Nephron progenitor cell (in vitro differentiated cells): Measurements from ENCODE around the gene ZFAND2B.
A peak's percentile ranks its signal among the peaks of the same experiment; 100 is the strongest.

Source experiments
- DNase-seq: peaks from one replicate; pipeline ENCODE4 v3.0.0; 2021
- H3K27ac Mint-ChIP-seq: 2 replicates; pipeline ENCODE4 v1.8.0; 2021; ENCODE audit warnings: mild to moderate bottlenecking, moderate library complexity, mixed read lengths
- H3K27me3 Mint-ChIP-seq: 2 replicates; pipeline ENCODE4 v1.8.0; 2021; ENCODE audit warnings: mild to moderate bottlenecking, low read depth, mixed read lengths; ENCODE audit not compliant: poor library complexity
- H3K36me3 Mint-ChIP-seq: 2 replicates; pipeline ENCODE4 v1.8.0; 2021; ENCODE audit warnings: low read depth, mixed read lengths
- H3K4me1 Mint-ChIP-seq: 2 replicates; pipeline ENCODE4 v1.8.0; 2021; ENCODE audit warnings: mixed read lengths
- H3K4me3 Mint-ChIP-seq: 2 replicates; pipeline ENCODE4 v1.8.0; 2021; ENCODE audit warnings: mild to moderate bottlenecking, moderate library complexity, mixed read lengths
- H3K9me3 Mint-ChIP-seq: 2 replicates; pipeline ENCODE4 v1.8.0; 2021; ENCODE audit warnings: mild to moderate bottlenecking, moderate library complexity, mixed read lengths
- TF ChIP-seq, protein P1 (sequence below): fragments of 200-600 bp; sonication (generic); IDR thresholded peaks from 2 replicates; pipeline ENCODE4 v1.5.0; 2021; ENCODE audit warnings: antibody characterized with exemption

ZFAND2B gene

DNA sequence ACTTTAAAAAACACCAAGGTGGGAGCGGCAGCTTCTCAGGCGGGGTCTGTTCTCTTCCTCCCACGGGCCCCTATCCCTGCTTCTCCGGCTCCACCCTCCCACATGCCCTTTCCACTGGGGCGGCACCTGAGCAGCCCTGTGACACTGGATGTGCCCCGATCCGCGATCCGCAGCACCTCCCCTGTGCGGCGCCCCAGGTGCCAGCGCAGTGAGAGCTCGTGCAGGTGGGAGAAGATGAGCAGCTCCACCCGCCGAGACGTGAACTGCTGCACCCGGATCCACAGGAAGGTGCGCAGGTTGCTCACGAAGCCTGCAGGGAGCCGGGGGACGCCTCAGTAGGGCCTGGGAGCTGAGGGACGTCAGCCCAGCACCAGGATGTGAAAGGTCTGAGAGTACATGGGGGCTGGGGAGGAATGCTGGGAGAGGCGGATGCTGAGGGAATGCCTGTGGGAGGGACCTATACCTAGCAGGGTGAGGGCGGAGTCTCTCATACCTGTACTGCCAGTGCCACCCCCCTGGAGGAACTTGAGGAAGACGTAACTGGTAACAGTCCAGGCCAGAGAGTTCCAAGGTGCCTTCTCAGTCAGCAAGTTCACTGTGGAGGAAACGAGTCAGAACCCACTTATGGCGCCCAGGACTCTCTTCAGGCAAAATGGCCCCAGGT lies 9.4 kb downstream of the ZFAND2B start:
- TF ChIP-seq, protein P1, sequence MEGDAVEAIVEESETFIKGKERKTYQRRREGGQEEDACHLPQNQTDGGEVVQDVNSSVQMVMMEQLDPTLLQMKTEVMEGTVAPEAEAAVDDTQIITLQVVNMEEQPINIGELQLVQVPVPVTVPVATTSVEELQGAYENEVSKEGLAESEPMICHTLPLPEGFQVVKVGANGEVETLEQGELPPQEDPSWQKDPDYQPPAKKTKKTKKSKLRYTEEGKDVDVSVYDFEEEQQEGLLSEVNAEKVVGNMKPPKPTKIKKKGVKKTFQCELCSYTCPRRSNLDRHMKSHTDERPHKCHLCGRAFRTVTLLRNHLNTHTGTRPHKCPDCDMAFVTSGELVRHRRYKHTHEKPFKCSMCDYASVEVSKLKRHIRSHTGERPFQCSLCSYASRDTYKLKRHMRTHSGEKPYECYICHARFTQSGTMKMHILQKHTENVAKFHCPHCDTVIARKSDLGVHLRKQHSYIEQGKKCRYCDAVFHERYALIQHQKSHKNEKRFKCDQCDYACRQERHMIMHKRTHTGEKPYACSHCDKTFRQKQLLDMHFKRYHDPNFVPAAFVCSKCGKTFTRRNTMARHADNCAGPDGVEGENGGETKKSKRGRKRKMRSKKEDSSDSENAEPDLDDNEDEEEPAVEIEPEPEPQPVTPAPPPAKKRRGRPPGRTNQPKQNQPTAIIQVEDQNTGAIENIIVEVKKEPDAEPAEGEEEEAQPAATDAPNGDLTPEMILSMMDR = no peak
- peaks cover 22% of the 10 kb centered on the region for H3K4me1 Mint-ChIP-seq
- DNase-seq = no peak
- H3K9me3 Mint-ChIP-seq = no peaks in the 10 kb centered on the region
- H3K27me3 Mint-ChIP-seq = no peaks in the 10 kb centered on the region
- H3K27ac Mint-ChIP-seq = no peak overlapping the region
- H3K36me3 Mint-ChIP-seq = peaks cover 34% of the 10 kb centered on the region
- no peak overlapping the region for H3K4me3 Mint-ChIP-seq

DNA sequence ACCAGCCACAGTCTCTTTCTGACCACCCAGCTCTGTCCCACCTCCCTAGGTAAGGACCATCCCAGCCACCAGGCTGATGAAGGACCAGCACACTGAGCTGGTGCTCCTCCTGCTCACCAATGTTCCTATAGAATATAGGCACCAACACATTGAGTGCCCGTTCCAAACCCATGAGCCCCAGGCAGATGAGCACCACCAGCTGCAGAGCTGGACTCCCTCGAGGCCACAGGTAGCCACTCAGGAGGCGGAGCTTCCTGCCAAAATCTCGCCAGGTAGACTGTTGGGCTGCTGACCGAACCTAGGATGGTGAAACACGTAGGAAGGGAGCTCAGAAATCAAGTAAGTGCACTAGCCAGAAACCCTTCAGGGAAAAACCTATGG lies 9.9 kb downstream of the ZFAND2B start:
- no peak for DNase-seq
- Mint-ChIP-seq H3K9me3 (no peaks in the 10 kb centered on the region), H3K27me3 (no peaks in the 10 kb centered on the region), H3K4me3 (peak overlapping the region; percentile 57), H3K27ac (no peak overlapping the region), H3K4me1 (peaks cover 22% of the 10 kb centered on the region), H3K36me3 (peaks cover 38% of the 10 kb centered on the region)
- TF ChIP-seq, protein P1 = no peak

DNA sequence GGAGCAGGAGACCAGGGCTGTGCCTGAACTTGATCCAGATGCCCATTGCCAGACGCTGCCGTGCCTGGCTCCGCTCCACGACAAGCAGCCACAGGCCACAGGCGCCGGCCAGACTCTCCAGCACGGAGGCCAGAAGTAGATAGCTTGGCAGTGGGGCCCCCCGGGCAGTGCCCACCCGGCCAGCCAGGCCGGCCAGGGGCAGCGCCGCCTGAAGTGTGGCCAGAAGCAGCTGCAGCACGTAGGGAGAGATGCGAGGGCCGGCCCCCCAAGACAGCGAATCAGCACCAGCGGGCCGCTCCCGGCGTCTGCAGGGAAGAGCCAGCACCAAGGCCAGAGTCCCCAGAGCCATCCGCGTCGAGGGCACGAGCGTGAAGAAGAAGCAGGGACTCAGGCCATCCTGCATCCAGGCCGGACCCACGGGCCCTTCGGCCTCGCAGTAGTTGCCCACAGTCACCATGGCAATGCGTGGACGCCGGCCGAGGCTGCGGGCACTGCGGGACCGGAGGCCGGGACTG lies 11.7 kb downstream of the ZFAND2B start:
- peak; percentile 75 for DNase-seq
- Mint-ChIP-seq H3K9me3 (no peaks in the 10 kb centered on the region), H3K4me3 (peak overlapping the region; percentile 87), H3K4me1 (peaks cover 22% of the 10 kb centered on the region), H3K36me3 (peaks cover 30% of the 10 kb centered on the region), H3K27ac (peak overlapping the region; percentile 72), H3K27me3 (no peaks in the 10 kb centered on the region)
- TF ChIP-seq, protein P1 = no peak

DNA sequence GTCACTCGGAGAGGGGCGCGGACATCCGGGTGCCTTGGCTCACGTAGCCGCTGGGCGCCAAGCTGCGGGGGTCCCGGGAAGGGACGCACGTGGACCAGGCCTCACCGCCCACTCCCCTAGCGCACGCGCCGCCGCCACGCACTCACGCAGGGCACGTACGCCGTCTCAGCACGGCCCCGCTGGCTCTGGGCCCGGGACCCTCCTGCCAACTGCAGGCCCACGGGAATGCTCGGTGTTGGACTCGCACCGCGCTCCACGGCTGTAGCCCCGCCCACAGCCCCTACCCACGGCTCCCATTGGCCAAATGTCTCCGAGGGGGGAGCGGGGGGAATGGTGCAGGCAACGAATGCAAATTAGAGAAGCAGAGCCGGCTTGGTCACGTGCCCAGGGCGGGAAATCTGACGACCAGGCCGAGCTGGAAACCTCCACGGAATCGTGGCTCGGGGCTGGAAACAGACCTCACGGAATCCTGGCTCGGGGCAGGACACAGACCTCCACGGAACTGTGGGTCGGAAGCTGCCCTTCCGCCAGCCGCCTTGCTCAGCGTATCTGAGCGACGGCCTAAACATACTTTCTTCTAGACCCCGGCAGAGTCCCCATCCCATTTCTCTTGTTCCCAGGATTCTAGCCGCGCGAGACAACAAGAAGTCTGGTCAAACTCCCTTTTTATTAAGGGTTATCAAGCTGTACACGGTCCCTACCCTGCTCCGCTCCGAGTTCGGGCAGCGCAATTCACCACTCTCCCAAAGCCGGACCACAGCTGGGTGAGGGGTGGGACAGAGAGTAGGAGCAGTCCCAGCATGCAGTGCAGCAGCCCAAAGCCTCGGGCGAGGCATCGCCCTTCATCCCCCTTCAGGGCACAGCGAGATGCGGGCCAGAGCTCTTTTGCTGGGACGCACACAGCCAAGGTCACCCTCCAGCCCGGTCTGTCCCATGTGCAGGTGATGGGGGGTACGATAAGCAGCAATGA lies 12.4 kb downstream of the ZFAND2B start, which contains the start of gene ABCB6:
TSS of gene ABCB6 (minus strand) at position 227 of the 970 bp plus-strand sequence. CDS start 285 bp downstream, outside the sequence.
- H3K9me3 Mint-ChIP-seq = no peaks in the 10 kb centered on the region
- TF ChIP-seq, protein P1 = no peak
- peak within 1 kb of the TSS; percentile 87 for H3K4me3 Mint-ChIP-seq
- peak within 1 kb of the TSS; percentile 83 for H3K27ac Mint-ChIP-seq
- H3K27me3 Mint-ChIP-seq = no peaks in the 10 kb centered on the region
- H3K36me3 Mint-ChIP-seq = peaks cover 34% of the 10 kb centered on the region
- H3K4me1 Mint-ChIP-seq = peaks cover 22% of the 10 kb centered on the region
- DNase-seq = peak; percentile 93

DNA sequence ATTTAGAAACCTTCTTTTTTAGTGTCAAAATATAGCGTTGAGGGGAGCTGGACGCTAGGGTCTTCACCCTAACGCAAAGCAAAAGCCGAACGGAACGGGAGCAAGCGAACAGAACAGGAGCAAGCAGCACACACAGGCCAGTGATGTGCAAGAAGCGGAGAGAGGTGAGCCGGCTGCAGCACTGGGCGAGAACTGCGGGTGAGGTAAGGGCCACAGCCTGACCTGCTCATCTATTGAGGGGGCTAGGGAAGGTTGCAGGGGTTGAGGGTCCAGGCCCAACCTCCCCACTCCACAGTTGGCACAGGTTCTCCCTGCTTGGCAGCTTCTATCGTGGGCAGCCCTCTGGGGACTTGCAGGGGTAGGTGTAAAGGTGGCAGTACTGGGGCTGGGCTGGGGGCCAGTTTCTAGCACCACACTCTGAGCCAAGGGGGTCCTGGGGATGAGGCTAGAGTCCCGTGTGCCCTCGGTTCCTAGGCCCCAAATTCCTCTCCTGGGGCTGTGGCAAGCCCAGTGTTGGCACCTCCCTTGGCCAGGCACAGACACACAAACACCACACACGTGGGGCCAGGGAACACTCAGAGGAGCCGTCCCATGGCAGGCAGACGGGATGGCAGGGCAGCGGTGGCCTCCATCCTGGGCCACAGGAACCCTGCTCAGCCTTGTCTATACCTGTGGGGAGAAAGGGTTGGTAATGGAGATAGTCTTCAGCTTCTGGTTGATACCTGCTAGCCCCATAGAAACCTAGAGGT lies 13.4 kb downstream of the ZFAND2B start:
- H3K4me3 Mint-ChIP-seq = peak overlapping the region; percentile 29
- TF ChIP-seq, protein P1 = no peak
- H3K4me1 Mint-ChIP-seq = peaks cover 22% of the 10 kb centered on the region
- DNase-seq = no peak
- H3K9me3 Mint-ChIP-seq = no peaks in the 10 kb centered on the region
- peaks cover 34% of the 10 kb centered on the region for H3K36me3 Mint-ChIP-seq
- H3K27ac Mint-ChIP-seq = peak overlapping the region; percentile 70
- H3K27me3 Mint-ChIP-seq = no peaks in the 10 kb centered on the region
